Smooth muscle cell (in vitro differentiated cells): ENCODE measurements around the gene GALNS. TPM values are rescaled to one million over a fixed set of nuclear protein-coding genes. Genes with fewer than 3 reads are reported as not detected.
A peak's percentile ranks its signal among the peaks of the same experiment; 100 is the strongest.

ENCODE experiments used
- DNase-seq: peaks from one replicate; lab custom pipeline; 2025; ENCODE audit not compliant: unreplicated experiment; lab: John Stamatoyannopoulos, UW
- H2AFZ ChIP-seq: fragments of 200-600 bp; sonication (generic); 2 replicates; pipeline ENCODE4 v1.6.0; 2016; ENCODE audit warnings: antibody characterized with exemption, low read depth, mild to moderate bottlenecking
- H3F3A ChIP-seq: fragments of 200-600 bp; sonication (generic); 2 replicates; pipeline ENCODE4 v1.6.0; 2017; ENCODE audit warnings: antibody characterized with exemption, low read depth
- H3K27ac ChIP-seq: fragments of 200-600 bp; sonication (generic); 2 replicates; pipeline ENCODE4 v1.5.1; 2016; ENCODE audit warnings: low read depth, mild to moderate bottlenecking
- H3K27me3 ChIP-seq: fragments of 200-600 bp; sonication (generic); 2 replicates; pipeline ENCODE4 v1.6.1; 2016; ENCODE audit warnings: low read depth, mild to moderate bottlenecking
- H3K36me3 ChIP-seq: fragments of 200-600 bp; sonication (generic); 2 replicates; pipeline ENCODE4 v1.5.1; 2016; ENCODE audit warnings: low read depth
- H3K4me1 ChIP-seq: fragments of 200-600 bp; sonication (generic); 2 replicates; pipeline ENCODE4 v1.5.1; 2016; ENCODE audit warnings: low read depth
- H3K4me2 ChIP-seq: fragments of 200-600 bp; sonication (generic); 2 replicates; pipeline ENCODE4 v1.6.0; 2016; ENCODE audit warnings: mild to moderate bottlenecking
- H3K4me3 ChIP-seq: fragments of 200-600 bp; sonication (generic); 2 replicates; pipeline ENCODE4 v1.5.1; 2016; ENCODE audit warnings: mild to moderate bottlenecking
- H3K79me2 ChIP-seq: fragments of 200-600 bp; sonication (generic); 2 replicates; pipeline ENCODE4 v1.6.0; 2016; ENCODE audit warnings: low read depth, mild to moderate bottlenecking
- H3K9ac ChIP-seq: fragments of 200-600 bp; sonication (generic); 2 replicates; pipeline ENCODE4 v1.6.0; 2016; ENCODE audit warnings: low read depth
- H3K9me3 ChIP-seq: fragments of 200-600 bp; sonication (generic); replicated peaks from 2 replicates; pipeline ENCODE4 v1.5.1; 2016; ENCODE audit warnings: low read depth
- H4K20me1 ChIP-seq: fragments of 200-600 bp; sonication (generic); 2 replicates; pipeline ENCODE4 v1.6.0; 2016; ENCODE audit warnings: low read depth
- WGBS: methylation state at CpG from one replicate; pipeline ENCODE4 v1.1.7; 2016; ENCODE audit warnings: low lambda C conversion rate; 5-methylcytosine and 5-hydroxymethylcytosine counted together
- polyA plus RNA-seq: library from polyadenylated mRNA; unstranded; fragments of >200 nt; fragmentation: Nextera tagmentation; extraction: Ambion mirVana; gene quantifications from 2 replicates; pipeline ENCODE4 v1.2.1, GENCODE V29; 2016
- total RNA-seq: library from RNA; depleted of rRNA; stranded (reverse); fragments of >200 nt; gene quantifications from 2 replicates; pipeline ENCODE4 v1.2.3, GENCODE V29; 2014
- TF ChIP-seq, protein P1 (sequence below): fragments of 200-600 bp; sonication (generic); IDR thresholded peaks from 2 replicates; pipeline ENCODE4 v1.5.1; 2017; ENCODE audit warnings: borderline replicate concordance, mild to moderate bottlenecking, antibody characterized with exemption; ENCODE audit not compliant: insufficient read depth, poor library complexity, severe bottlenecking

Gene GALNS
- total and polyA plus RNA-seq, 2 experiments from 2014 or later: 20.8 to 21.3 TPM

DNA sequence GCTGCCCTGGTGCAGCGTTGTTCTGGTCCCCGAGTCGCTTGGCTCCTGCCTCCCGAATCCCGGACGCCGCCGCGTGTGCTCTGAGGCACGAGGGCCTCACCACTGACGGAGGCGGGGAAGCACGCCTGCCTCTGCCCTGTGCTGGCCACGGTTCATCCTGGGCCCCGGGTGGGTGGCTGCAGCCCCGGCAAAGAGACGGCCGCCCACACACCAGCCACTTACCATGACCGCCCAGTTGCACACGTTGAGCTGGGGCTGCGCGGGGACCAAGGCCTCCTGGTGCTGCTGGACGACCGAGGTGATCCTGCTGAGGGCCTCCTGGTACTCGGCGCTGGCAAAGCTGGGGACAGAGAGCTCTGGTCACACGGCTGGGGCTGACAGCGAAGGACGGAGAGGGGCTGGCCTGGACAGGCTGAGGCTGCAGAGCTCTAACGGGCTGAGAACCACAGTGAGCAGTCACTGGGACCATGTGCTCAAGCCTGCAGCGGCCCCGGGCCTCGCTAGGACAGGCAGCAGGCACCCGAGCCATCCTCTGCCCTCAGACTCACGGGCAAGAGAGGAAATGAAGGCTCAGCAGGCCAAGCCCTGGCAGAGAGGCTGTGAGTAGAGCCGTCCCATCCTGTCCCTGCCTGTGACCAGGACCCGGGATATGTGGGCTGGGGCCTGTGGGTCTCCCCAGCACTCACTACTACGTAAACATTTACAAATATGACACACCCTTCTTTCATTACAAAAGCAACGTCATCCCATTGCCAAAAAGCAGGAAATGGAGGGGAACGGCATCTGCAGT lies 38.8 kb downstream of the GALNS start:
- Histone ChIP-seq H4K20me1 (no peaks in the 10 kb centered on the region), H3K79me2 (no peaks in the 10 kb centered on the region), H3F3A (no peaks in the 10 kb centered on the region), H3K27ac (no peak overlapping the region), H3K27me3 (no peaks in the 10 kb centered on the region), H3K9me3 (no peaks in the 10 kb centered on the region), H3K4me3 (no peak overlapping the region), H2AFZ (no peak overlapping the region), H3K4me1 (no peaks in the 10 kb centered on the region), H3K9ac (no peak overlapping the region), H3K4me2 (no peak overlapping the region), H3K36me3 (no peaks in the 10 kb centered on the region)
- TF ChIP-seq, protein P1, sequence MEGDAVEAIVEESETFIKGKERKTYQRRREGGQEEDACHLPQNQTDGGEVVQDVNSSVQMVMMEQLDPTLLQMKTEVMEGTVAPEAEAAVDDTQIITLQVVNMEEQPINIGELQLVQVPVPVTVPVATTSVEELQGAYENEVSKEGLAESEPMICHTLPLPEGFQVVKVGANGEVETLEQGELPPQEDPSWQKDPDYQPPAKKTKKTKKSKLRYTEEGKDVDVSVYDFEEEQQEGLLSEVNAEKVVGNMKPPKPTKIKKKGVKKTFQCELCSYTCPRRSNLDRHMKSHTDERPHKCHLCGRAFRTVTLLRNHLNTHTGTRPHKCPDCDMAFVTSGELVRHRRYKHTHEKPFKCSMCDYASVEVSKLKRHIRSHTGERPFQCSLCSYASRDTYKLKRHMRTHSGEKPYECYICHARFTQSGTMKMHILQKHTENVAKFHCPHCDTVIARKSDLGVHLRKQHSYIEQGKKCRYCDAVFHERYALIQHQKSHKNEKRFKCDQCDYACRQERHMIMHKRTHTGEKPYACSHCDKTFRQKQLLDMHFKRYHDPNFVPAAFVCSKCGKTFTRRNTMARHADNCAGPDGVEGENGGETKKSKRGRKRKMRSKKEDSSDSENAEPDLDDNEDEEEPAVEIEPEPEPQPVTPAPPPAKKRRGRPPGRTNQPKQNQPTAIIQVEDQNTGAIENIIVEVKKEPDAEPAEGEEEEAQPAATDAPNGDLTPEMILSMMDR: no peak
- no peak for DNase-seq
- WGBS: 87% methylated on average over 40 of the region's 40 CpGs

DNA sequence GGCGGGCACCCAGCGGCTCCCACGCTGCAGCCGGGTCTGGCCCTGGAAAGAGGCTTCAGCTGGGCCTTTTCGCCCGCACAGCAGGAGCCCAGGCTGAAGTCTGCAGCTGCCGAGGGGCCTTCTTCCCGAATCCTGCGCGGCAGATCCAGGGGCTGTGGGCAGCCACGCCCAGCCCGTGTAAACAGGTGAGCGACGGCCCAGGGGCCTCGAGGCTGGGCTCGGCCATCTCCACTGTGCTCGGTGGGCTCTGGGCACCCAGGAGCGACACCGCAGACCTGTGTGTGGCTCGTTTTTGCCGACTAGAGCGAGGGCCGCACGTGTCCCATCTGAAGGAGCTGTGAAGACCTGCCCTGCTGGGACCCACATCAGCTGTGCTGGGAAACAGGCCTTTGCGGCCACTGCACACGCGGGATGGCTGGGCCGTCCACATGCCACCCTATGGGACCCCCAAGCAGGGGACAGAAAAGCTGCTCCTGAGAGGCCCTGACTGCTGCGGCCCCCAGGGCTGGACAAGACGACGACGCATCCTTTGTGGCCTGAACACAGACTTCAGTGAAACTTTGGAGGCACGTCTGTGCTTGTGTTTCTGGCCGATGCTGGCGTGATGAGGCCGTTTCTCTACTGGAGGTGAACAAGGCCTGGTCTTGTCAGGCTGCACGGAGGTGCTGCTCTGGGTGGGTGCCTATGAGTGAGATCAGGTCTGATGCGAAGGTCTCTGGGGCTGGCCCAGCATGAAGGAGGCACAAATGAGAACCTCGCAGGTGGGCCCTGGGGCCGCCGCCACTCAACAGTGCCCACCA lies 39.8 kb downstream of the GALNS start:
- Histone ChIP-seq H3K79me2 (no peaks in the 10 kb centered on the region), H2AFZ (no peak overlapping the region), H3K36me3 (no peaks in the 10 kb centered on the region), H3K9ac (no peak overlapping the region), H3K27ac (no peak overlapping the region), H3K4me1 (no peaks in the 10 kb centered on the region), H3K4me3 (no peak overlapping the region), H3K4me2 (no peak overlapping the region), H3F3A (no peaks in the 10 kb centered on the region), H3K9me3 (no peaks in the 10 kb centered on the region), H4K20me1 (no peaks in the 10 kb centered on the region), H3K27me3 (no peaks in the 10 kb centered on the region)
- 91% methylated on average over 41 of the region's 41 CpGs for WGBS
- TF ChIP-seq, protein P1: no peak
- no peak for DNase-seq

DNA sequence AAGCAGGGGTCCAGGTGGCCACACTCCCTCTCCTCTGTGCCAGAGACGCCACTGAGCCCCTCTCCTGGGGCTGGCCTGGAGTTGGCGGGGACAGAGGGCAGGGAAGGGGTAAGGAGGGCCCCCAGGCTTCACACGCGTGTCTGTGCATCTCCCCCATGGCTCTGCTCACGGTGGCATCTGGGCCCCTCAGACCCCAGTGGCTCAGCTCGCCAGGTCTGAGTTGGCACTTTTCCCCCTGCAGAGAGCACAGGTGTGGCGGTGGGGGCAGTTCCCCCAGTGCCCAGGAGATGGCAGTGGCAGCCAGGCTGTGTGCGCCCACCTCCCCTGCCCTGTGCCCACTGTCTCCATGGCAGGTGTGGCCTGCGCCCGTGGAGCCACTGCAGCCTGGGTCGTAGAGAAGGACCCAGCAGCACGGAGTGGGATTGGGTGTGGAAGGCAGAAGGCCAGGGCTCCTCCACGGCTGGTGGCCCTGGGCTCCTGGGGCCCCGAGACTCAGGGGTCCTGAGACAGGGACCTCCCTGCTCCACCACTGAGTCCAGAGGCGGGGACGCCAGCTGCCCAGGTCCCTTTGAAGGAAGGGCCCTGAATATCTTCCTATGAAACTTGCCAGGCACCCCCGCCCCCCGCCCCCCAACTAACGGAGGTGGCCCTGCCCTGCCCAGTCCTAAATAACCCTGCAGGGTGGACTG lies 40.7 kb downstream of the GALNS start:
- Histone ChIP-seq H3K4me3 (no peak overlapping the region), H3K9me3 (no peaks in the 10 kb centered on the region), H3K4me2 (no peak overlapping the region), H2AFZ (no peak overlapping the region), H4K20me1 (peaks cover 2% of the 10 kb centered on the region), H3K9ac (no peak overlapping the region), H3K4me1 (peaks cover under 1% of the 10 kb centered on the region), H3K36me3 (no peaks in the 10 kb centered on the region), H3K79me2 (no peaks in the 10 kb centered on the region), H3F3A (no peaks in the 10 kb centered on the region), H3K27me3 (no peaks in the 10 kb centered on the region), H3K27ac (no peak overlapping the region)
- DNase-seq: no peak
- WGBS: 79% methylated on average over 15 of the region's 19 CpGs
- TF ChIP-seq, protein P1: peak; percentile 49
